ENCODE measurements around the gene MET. TPM values are rescaled to one million over a fixed set of nuclear protein-coding genes. Genes with fewer than 3 reads are reported as not detected.
"Not testable (repeated sequence)": the region's sequence is repeated elsewhere in the genome, so short reads cannot be mapped to it uniquely, and the experiment has no call there.

Gene MET
- total RNA-seq, 2 donors from 2014 or later, result 0.88 TPM; not detected in 1

DNA sequence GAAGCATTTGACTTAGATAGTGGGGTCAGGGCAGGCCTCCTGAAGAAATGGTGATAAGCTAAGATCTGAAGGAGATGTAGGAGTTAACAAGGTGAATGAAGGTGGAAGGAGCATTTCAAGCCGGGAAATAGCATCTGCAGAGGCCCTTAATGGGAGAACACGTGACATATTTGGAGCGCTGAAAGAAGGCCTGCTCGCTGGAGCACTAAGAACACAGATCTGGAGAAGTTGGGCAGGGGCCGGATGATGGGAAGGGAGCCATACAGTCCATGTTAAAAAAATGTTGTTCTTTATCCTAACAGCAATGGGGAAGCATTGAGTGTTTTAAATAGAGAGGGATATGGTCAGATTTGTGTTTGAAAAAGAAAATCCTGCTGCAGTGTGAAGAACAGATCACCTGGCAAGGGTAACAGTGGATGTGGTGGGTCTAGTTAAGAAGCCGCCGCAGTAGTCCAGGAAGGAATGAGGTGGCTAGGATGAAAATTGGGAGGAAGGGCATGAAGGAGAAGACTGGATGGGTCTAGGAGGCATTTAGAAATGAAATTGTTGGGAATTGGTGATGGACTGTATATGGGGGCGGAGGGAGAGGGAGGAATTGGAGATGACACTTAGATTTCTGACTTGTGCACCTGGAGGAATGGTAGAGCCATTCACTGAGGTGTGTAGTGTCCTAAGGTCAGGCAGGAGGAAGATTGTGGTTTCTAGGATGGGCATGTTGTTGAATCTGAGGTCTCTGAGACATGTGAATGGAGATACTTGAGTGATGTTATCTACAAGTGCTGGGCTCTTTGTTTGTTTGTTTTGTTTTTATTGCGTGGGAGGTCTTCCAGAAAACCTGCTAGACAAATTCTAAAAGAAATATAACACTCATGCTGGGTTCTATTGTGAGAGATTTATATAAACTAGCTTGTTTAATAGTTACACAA lies 58.4 kb downstream of the MET start:
- H3K9me3 Mint-ChIP-seq, result no peaks in the 10 kb centered on the region
- no peak for ATAC-seq
- H3K36me3 Mint-ChIP-seq, result no peaks in the 10 kb centered on the region

DNA sequence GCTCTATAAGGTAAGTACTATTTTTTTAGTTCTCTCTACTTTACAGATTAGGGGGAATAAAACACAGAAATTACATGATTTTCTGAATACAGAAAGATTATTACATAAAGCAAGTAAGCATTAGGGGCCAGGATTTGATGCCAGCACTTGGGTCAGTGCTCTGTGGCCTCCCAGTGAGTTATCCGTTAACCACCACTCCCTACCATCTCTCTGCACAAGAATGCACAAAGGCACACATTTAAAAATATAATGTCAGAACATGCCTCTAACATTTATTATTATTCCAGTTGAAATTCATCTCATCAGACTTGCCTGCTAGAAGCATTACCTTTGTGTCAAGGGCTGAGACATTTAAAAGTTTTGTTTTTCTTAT lies 59.0 kb downstream of the MET start:
- no peak for ATAC-seq
- Mint-ChIP-seq H3K27ac (no peak overlapping the region), H3K36me3 (no peaks in the 10 kb centered on the region), H3K9me3 (no peaks in the 10 kb centered on the region)
- DNase-seq (ENCODE audit: low spot score in 2 of 2), result no peak

More for the DNA sequence above, 58.4 kb downstream of the MET start:
- no peak for DNase-seq (ENCODE audit: low spot score in 2 of 2)
- no peak overlapping the region for H3K27ac Mint-ChIP-seq

DNA sequence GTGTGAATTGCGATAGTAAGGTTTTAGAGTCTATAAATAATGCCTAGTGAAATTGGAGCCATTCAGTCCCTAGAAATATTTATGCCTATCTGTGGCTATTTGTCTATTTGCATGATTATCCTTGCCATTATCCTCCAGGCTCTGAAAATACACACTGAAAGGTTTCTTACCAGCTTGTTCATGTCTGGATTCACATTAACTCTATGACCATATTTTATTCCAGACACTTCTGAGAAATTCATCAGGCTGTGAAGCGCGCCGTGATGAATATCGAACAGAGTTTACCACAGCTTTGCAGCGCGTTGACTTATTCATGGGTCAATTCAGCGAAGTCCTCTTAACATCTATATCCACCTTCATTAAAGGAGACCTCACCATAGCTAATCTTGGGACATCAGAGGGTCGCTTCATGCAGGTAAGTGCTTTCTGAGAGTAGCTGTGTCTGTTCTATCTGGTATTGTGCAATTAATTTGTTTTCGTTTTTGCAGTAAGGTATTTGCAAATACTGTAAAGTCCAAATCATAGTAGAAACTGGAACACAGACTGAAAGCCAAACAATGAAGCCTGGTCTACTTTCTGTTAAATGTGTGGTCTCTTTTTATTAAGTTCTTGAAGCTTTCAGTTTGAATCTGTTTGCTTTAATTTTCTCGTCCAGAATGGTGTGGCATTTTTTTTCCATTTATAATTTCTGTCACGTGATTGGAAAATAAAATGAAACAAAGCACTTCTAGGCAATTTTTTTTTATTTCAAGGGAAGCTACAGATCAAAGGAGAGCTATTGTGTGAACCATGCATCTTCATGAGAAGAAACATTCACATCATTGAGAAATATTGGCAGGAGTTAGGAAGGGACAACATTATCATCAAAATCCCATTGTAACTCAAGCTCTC lies 59.7 kb downstream of the MET start:
- H3K9me3 Mint-ChIP-seq, result no peaks in the 10 kb centered on the region
- no peak overlapping the region for H3K27ac Mint-ChIP-seq
- no peak for DNase-seq (ENCODE audit: low spot score in 2 of 2)
- no peaks in the 10 kb centered on the region for H3K36me3 Mint-ChIP-seq
- no peak for ATAC-seq

DNA sequence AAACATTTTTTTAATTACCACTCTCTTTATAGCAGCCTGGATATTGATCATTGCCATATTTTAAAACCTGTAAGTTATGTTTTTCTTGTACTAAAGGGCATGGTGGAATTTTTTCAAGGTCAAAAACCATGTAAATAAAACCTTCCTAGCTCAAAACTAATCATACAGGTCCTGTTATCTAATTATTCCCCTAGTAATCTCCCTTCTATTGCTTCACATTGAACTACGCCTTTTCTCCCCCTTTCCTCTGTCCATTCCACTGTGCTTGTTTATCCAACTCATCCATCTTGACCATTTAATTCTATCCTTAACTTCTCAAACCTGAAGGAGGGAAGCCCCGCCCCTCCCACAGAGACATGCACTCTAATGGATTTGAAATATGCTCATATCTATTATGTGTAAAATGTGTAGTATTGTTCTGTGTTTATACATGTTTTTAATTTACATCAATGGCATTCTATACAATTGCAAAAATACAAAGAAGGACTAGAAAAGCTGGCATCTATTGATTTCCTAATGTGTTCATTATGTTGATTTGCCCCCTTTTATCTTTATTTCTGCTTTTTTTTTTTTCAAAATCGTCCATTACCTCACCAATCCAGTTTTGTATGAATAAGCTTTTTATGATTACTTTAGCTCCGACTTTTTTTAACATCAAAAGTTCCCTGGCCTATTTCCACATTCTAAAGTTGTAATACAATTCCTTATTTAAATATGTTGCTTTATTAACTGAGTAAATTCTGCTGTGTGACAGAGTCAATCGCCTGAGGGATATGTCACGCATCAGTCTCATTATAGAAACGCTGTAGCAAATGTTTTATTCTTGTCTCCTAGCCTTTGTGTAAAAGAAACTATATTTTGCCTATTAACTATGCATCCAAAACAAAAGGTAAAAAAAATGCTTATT lies 61.0 kb downstream of the MET start:
- Mint-ChIP-seq H3K36me3 (no peaks in the 10 kb centered on the region), H3K9me3 (no peaks in the 10 kb centered on the region), H3K27ac (no peak overlapping the region)
- DNase-seq (ENCODE audit: low spot score in 2 of 2), result no peak
- ATAC-seq, result no peak

DNA sequence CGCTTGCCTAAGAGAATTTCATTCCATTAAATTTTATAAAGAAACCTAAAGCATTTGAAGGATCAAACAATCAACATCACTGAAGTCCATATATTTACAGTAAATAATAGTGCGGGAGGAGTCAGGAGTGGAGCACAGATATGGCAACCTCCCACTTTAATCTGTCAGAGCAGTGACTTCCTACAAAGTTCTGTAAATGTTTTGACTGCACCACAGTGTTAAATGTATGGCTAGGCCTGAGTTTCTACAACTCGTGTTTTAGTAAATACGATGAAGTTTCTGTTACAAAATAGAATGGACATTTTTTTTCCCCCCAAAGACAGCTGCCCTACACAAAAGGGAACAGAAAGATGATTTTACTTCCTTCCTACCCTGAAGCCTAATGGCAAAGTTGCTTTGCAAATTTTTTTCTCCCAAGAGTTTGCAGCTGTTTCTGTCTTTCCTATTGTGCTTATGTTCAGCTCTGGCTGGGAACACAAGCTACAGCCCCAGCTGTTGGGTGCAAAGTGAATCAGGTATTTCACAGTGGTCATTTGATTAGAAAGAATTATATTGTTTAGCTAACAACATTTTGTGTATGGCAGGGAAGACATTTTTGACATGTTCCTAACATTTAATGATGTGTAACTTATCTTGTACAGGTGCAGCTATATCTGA lies 62.1 kb downstream of the MET start:
- Mint-ChIP-seq H3K27ac (no peak overlapping the region), H3K36me3 (no peaks in the 10 kb centered on the region), H3K9me3 (no peaks in the 10 kb centered on the region)
- DNase-seq (ENCODE audit: low spot score in 2 of 2) (no peak), ATAC-seq (no peak)

DNA sequence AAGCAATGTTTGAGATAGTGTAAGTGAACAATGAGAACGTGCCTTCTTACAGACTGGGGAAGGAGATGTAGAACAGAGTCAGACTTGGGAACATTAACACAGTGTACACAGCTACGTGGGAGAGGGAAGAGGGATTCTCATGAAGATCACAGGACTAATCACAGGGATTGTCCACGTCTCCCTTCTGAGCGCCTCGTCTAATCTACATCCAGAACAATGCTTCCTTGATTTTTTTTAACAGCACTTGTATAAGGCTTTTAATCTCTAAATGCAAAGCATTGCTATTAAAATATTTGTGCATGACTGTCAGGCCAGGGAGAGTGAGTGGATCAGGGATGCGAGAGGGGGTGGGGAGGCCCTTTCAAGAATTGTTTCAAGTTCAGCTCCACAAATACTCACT lies 62.7 kb downstream of the MET start:
- no peaks in the 10 kb centered on the region for H3K36me3 Mint-ChIP-seq
- ATAC-seq (no peak), DNase-seq (ENCODE audit: low spot score in 2 of 2) (no peak)
- H3K9me3 Mint-ChIP-seq, result no peaks in the 10 kb centered on the region
- H3K27ac Mint-ChIP-seq, result no peak overlapping the region

DNA sequence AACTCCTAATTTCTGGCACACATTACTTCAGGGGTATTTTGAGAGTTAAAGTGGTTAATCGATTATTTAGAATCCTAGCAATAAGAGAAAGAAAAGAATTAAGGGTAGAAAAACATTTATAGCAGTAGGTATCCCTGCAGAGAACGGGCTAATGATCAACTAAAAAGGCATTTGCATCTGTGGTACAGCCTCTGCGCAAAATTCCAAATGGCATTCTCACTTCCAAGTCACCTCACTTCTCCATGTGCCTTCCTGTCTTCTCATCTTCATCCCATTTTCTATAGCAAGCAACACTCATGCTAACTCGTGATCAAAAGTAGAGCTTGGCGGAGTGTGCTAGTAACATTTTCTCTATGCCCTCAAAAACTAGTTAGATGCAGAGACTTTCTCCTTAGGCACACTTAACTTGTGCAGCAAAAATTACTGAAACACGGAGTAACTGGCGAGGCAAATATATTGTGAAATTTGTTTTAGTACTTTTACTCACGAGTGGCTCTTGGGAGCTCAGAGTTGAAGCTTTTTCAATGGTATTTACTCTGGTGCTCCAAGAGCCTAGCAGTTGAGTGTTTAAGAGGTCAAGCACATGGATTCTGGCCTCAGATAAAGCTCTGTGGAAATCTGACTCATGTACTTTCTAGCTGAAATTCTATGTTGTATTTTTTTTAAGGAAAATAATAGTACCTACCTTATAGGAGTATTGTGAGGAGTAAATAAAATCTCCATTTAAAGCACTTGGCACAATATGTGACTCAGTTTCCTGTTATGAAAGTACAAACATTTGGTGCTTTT lies 65.1 kb downstream of the MET start:
- Mint-ChIP-seq H3K9me3 (no peaks in the 10 kb centered on the region), H3K27ac (no peak overlapping the region), H3K36me3 (no peaks in the 10 kb centered on the region)
- ATAC-seq, result no peak
- no peak for DNase-seq (ENCODE audit: low spot score in 2 of 2)

DNA sequence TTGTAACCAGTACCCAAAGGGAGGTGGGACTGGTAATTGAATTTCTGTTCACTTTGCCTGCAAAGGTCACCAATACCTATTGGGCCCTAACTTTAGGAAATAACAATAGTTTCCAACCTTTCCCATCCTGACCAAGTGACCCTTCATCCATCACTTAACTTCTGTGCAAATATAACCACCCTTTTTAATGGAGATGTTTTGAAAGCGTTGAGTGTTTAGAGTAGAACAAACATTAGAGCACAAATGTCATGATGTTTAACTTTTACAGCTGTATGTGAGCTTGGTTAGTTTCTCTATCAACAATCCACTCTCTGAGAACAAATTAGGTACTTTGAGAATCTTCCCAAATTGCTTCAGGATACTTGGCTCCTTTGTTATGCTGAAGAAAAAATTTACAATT lies 66.4 kb downstream of the MET start:
- ATAC-seq, result no peak
- no peaks in the 10 kb centered on the region for H3K9me3 Mint-ChIP-seq

DNA sequence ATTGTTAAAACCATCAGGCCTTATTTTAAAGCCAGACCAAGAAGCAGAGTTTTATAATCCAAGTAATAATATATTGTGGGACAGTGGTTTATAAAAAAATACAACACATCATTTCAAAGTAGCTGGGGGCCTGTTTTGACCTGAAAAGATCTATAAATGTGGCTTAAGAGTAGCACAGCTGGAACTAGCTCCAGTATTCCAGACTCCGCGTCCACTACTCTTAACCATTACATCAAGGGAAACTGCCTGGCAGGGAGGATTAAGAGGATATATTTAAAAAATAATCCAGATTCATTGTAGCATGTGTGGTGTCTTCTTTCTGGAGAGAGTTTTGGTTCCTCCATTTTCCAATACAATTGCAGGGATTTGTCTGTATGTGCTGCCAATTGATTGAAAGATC lies 67.3 kb downstream of the MET start:
- ATAC-seq, result no peak
- Mint-ChIP-seq H3K27ac (no peak overlapping the region), H3K36me3 (no peaks in the 10 kb centered on the region), H3K9me3 (no peaks in the 10 kb centered on the region)
- DNase-seq (ENCODE audit: low spot score in 2 of 2), result no peak

More for the DNA sequence above, 66.4 kb downstream of the MET start:
- DNase-seq (ENCODE audit: low spot score in 2 of 2), result no peak
- Mint-ChIP-seq H3K36me3 (no peaks in the 10 kb centered on the region), H3K27ac (no peak overlapping the region)

DNA sequence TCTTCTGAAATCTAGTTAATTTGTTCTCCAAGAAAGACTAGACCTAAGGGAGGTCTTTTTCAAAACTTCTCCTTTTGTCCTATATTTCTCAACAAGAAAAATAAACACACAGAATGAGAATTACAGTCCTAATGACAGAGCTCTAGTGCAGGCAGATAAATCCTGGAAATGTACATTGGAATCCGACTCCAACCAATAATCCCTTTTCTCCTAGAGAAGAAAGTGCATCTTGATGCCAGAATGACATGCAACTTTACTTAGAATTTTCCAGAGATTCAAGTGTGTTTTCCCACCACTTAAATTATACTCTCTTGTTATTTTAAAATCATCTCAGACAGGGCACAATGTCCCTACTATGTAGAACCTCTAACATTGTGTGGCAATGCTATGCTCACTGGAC lies 68.2 kb downstream of the MET start:
- Mint-ChIP-seq H3K27ac (no peak overlapping the region), H3K36me3 (no peaks in the 10 kb centered on the region), H3K9me3 (no peaks in the 10 kb centered on the region)
- no peak for ATAC-seq
- DNase-seq (ENCODE audit: low spot score in 2 of 2), result no peak

DNA sequence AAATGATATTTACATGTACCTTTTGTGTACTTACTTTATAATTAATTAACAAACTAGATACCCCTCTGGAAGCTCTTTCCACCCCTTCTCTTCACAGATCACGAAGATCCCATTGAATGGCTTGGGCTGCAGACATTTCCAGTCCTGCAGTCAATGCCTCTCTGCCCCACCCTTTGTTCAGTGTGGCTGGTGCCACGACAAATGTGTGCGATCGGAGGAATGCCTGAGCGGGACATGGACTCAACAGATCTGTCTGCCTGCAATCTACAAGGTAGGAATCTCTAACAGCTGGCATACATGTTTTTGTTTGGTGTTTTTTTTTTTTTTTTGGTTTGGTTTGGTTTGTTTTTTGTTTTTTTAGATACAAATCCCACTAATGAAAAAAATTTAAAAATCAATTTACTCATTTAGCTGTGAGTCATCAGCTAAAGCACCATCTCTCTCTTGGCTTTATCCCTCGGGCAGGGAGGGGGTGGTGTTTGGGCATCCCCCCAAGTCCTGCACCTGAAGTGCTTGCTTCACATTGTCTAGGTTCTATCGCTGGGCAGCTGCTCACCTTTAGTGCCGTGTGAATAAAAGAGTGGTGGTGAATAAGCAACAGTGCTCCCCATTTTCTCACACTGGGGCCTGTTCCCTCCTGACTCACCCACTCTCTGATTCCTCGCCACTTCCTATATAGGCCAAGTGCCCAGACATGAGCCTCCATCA lies 68.9 kb downstream of the MET start:
- Mint-ChIP-seq H3K9me3 (no peaks in the 10 kb centered on the region), H3K36me3 (no peaks in the 10 kb centered on the region), H3K27ac (no peak overlapping the region)
- no peak for DNase-seq (ENCODE audit: low spot score in 2 of 2)
- no peak for ATAC-seq

DNA sequence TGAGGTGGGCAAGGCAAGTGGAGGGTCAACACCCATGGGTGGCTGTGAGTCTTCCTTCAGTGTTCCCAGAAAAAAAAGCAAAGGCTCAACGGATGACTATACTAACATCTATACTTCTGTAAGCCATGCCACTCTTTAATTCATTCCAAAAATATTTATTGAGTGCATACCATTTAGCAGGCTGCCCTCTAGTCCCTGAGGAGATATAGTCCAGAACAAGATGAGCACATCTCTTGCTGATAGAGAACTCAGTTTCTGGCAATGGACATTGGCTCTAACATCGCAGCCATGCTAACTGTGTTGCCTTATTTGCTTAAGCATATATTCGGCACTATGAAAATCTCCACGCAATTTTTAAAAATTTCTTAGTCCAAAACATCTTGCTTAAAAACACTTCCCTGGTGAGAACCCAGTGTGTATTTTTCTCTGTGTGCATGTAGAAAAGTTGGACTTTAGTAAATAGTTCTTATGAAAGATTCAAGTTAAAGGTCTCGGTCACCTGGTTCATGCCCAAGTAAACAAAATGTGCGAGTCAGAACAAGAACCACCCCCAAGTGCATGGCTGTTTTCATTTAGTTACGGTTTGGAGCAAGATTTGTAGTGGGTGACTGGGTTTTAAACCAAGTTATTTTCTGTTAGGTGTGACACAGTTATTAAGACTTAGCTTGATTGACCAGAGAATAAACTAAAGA lies 69.8 kb downstream of the MET start:
- ATAC-seq, result no peak
- DNase-seq (ENCODE audit: low spot score in 2 of 2), result no peak
- no peaks in the 10 kb centered on the region for H3K36me3 Mint-ChIP-seq
- H3K27ac Mint-ChIP-seq, result no peak overlapping the region
- H3K9me3 Mint-ChIP-seq, result no peaks in the 10 kb centered on the region

DNA sequence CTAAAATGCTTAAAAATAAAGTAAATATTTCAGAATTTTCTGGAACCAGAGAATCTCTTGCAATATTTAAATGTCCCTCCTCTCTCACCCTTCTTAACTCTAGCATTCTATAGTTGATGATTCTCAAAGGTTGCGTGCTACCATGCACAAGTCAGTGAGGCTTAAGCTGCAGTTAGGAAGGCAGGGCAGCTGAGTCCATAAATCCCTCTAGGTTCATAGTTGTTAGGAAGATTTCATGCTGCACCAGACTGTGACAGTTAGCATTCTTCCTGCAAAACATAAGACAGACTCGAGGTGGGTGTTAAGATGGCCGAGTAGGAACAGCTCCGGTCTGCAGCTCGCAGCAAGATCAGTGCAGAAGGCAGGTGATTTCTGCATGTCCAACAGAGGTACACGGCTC lies 70.6 kb downstream of the MET start:
- ATAC-seq (no peak), DNase-seq (ENCODE audit: low spot score in 2 of 2) (no peak)
- Mint-ChIP-seq H3K27ac (no peak overlapping the region), H3K36me3 (peaks cover 0 to 5% of the 10 kb centered on the region in 2 donors), H3K9me3 (peaks cover 0 to 8% of the 10 kb centered on the region in 2 donors)

DNA sequence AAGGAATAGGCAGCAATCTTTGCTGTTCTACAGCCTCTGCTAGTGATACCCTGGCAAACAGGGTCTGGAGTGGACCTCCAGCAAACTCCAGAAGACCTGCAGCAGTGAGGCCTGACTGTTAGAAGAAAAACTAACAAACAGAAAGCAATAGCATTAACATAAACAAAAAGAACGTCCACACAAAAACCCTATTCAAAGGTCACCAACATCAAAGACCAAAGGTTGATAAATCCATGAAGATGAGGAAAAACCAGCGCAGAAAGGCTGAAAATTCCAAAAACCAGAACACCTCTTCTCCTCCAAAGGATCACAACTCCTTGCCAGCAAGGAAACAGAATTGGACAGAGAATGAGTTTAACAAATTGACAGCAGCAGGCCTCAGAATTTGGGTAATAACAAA lies 71.8 kb downstream of the MET start:
- not testable (repeated sequence) for ATAC-seq; H3K9me3 Mint-ChIP-seq; H3K27ac Mint-ChIP-seq; H3K36me3 Mint-ChIP-seq; DNase-seq (ENCODE audit: low spot score in 2 of 2)
